SK-N-SH (cell line): ENCODE results near the gene CHRNE.
"Not testable (repeated sequence)": the region's sequence is repeated elsewhere in the genome, so short reads cannot be mapped to it uniquely, and the experiment has no call there.

Experiments used
- USF2 ChIP-seq: fragments of 150-350 bp; IDR thresholded peaks from 2 replicates; pipeline ENCODE4 v1.6.1; 2017; ENCODE audit warnings: antibody characterized with exemption, low read length, low read depth, borderline replicate concordance
- TF ChIP-seq, protein P1 (sequence below): fragments of 200-600 bp; sonication (generic); IDR thresholded peaks from 2 replicates; pipeline ENCODE4 v1.6.1; 2017; ENCODE audit warnings: antibody characterized with exemption, mild to moderate bottlenecking, moderate library complexity
- TF ChIP-seq, protein P2 (sequence below): IDR thresholded peaks from 2 replicates; pipeline ENCODE4 v1.4.0; 2012; ENCODE audit warnings: low read depth, borderline replicate concordance

DNA sequence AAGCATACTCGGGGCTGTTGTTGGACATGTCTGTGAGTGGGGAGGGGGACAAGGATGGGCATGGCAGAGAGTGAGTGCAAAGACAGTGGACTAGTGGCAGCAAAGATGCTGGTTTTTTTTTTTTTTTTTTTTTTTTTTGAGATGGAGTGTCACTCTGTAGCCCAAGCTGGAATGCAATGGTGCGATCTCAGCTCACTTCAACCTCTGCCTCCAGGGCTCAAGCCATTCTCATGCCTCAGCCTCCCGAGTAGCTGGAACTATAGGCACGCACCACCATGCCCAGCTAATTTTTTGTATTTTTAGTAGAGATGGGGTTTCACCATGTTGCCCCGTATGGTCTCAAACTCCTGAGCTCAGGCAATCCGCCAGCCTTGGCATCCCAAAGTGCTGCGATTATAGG is 45.6 kb downstream of the CHRNE start:
- TF ChIP-seq USF2: not testable (repeated sequence)
- TF ChIP-seq, protein P1, sequence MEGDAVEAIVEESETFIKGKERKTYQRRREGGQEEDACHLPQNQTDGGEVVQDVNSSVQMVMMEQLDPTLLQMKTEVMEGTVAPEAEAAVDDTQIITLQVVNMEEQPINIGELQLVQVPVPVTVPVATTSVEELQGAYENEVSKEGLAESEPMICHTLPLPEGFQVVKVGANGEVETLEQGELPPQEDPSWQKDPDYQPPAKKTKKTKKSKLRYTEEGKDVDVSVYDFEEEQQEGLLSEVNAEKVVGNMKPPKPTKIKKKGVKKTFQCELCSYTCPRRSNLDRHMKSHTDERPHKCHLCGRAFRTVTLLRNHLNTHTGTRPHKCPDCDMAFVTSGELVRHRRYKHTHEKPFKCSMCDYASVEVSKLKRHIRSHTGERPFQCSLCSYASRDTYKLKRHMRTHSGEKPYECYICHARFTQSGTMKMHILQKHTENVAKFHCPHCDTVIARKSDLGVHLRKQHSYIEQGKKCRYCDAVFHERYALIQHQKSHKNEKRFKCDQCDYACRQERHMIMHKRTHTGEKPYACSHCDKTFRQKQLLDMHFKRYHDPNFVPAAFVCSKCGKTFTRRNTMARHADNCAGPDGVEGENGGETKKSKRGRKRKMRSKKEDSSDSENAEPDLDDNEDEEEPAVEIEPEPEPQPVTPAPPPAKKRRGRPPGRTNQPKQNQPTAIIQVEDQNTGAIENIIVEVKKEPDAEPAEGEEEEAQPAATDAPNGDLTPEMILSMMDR: not testable (repeated sequence)
- TF ChIP-seq, protein P2, sequence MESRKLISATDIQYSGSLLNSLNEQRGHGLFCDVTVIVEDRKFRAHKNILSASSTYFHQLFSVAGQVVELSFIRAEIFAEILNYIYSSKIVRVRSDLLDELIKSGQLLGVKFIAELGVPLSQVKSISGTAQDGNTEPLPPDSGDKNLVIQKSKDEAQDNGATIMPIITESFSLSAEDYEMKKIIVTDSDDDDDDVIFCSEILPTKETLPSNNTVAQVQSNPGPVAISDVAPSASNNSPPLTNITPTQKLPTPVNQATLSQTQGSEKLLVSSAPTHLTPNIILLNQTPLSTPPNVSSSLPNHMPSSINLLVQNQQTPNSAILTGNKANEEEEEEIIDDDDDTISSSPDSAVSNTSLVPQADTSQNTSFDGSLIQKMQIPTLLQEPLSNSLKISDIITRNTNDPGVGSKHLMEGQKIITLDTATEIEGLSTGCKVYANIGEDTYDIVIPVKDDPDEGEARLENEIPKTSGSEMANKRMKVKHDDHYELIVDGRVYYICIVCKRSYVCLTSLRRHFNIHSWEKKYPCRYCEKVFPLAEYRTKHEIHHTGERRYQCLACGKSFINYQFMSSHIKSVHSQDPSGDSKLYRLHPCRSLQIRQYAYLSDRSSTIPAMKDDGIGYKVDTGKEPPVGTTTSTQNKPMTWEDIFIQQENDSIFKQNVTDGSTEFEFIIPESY: not testable (repeated sequence)
